Hepatocyte (in vitro differentiated cells): ENCODE results near the gene PAK5.

Experiments
- CTCF ChIP-seq: fragments of 200-600 bp; sonication (generic); IDR thresholded peaks from 2 replicates; pipeline ENCODE4 v1.5.1; 2016; ENCODE audit warnings: antibody characterized with exemption, mild to moderate bottlenecking; ENCODE audit not compliant: poor library complexity
- EZH2phosphoT487 ChIP-seq: fragments of 200-600 bp; sonication (generic); IDR thresholded peaks from one replicate; pipeline ENCODE4 v1.6.1; 2018; ENCODE audit warnings: antibody characterized with exemption, mild to moderate bottlenecking, low read depth, moderate library complexity; ENCODE audit not compliant: unreplicated experiment, severe bottlenecking

DNA sequence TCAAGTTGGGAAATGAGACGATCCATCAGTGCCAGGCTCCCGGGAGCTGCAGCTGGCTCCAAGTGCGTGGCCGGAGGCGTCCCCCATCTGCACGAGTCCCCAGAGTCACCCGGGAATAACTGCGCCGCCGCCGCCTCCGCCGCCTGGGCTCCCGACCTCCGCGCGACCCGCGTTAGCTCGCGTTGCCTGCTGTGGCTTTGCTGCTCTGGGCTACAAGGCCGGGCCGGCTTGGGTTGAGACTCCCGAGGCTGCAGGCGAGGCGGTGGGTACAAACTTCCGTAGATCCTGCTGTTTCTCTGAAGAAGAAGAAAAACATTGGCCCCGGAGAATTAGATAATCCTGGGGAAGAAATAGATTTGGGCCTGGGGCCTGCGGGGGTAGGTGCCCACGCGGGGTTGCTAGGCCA, 331.9 kb downstream of the PAK5 start:
- TF ChIP-seq EZH2phosphoT487 (no peak), CTCF (no peak)
